ENCODE results near the gene ACOX1. TPM values are rescaled to one million over a fixed set of nuclear protein-coding genes. Genes with fewer than 3 reads are reported as not detected.

ACOX1 gene
- polyA plus RNA-seq, 1 of the 3 experiments (the other 2 are of a cell fraction) = 21.5 TPM

DNA sequence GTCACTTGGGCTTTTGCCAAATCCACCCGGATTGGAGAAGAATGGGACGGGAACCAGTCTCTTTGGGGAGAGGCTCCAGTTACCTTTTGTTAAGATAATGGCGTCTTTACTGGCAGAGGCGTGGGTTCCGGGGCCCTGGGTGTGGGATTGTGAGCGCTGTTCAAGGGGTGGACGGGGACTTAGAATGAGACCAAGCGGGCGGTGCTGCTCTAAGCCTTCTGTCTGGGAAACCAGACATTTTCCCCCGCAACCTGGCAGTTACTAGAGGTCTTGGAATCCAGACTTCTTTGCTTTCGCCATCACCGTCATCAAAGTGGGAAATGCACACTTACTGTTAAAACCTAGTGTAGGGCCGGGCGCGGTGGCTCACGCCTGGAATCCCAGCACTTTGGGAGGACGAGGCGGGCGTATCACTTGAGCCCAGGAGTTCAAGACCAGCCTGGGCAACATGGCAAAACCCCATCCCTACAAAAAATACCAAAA is 780 bp upstream of the ACOX1 start:
- Histone ChIP-seq H3K27ac (ENCODE audit: low read depth in 2 of 2, low read length in 1 of 2) (peak overlapping the region; percentile 96 to 98), H2AFZ (ENCODE audit: low read depth) (peak overlapping the region; percentile 92; the same call in 1 of the 2 replicates), H3K4me3 (ENCODE audit: low read depth in 2 of 2, low read length in 1 of 2) (peak overlapping the region; percentile 68 to 87), H3K9me3 (no peaks in the 10 kb centered on the region), H3K4me1 (ENCODE audit: control insufficient read depth in 1 of 2, insufficient read depth in 2 of 2, low read depth in 1 of 2, low read length in 1 of 2) (peaks cover 0 to 20% of the 10 kb centered on the region in 2 experiments; a peak in 3 of 4 replicates), H3F3A (replicated peaks; ENCODE audit: insufficient read depth) (peaks cover 44% of the 10 kb centered on the region), H3K27me3 (ENCODE audit: insufficient read depth) (no peaks in the 10 kb centered on the region), H3K9me2 (no peaks in the 10 kb centered on the region), H3K9ac (peak overlapping the region; percentile 93), H3K79me2 (ENCODE audit: insufficient read depth) (peaks cover 59% of the 10 kb centered on the region), H4K20me1 (ENCODE audit: insufficient read depth) (no peaks in the 10 kb centered on the region), H3K4me2 (peak overlapping the region; percentile 88), H3K36me3 (replicated peaks in 1 of 2; ENCODE audit: control insufficient read depth in 1 of 2, insufficient read depth in 2 of 2, low read length in 1 of 2) (peaks cover 2 to 16% of the 10 kb centered on the region in 2 experiments)
- no peak for DNase-seq
- WGBS (ENCODE audit: low lambda C conversion rate) = 7% methylated on average over 19 of the region's 19 CpGs
- TF ChIP-seq NFIC (IDR thresholded peaks at IDR 0.05; ENCODE audit: borderline replicate concordance) = no peak; the same call in 1 of the 2 replicates
- TF ChIP-seq, protein P1, sequence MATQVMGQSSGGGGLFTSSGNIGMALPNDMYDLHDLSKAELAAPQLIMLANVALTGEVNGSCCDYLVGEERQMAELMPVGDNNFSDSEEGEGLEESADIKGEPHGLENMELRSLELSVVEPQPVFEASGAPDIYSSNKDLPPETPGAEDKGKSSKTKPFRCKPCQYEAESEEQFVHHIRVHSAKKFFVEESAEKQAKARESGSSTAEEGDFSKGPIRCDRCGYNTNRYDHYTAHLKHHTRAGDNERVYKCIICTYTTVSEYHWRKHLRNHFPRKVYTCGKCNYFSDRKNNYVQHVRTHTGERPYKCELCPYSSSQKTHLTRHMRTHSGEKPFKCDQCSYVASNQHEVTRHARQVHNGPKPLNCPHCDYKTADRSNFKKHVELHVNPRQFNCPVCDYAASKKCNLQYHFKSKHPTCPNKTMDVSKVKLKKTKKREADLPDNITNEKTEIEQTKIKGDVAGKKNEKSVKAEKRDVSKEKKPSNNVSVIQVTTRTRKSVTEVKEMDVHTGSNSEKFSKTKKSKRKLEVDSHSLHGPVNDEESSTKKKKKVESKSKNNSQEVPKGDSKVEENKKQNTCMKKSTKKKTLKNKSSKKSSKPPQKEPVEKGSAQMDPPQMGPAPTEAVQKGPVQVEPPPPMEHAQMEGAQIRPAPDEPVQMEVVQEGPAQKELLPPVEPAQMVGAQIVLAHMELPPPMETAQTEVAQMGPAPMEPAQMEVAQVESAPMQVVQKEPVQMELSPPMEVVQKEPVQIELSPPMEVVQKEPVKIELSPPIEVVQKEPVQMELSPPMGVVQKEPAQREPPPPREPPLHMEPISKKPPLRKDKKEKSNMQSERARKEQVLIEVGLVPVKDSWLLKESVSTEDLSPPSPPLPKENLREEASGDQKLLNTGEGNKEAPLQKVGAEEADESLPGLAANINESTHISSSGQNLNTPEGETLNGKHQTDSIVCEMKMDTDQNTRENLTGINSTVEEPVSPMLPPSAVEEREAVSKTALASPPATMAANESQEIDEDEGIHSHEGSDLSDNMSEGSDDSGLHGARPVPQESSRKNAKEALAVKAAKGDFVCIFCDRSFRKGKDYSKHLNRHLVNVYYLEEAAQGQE (IDR thresholded peaks at IDR 0.05; ENCODE audit: low read depth, low read length) = no peak
- TF ChIP-seq, protein P2, sequence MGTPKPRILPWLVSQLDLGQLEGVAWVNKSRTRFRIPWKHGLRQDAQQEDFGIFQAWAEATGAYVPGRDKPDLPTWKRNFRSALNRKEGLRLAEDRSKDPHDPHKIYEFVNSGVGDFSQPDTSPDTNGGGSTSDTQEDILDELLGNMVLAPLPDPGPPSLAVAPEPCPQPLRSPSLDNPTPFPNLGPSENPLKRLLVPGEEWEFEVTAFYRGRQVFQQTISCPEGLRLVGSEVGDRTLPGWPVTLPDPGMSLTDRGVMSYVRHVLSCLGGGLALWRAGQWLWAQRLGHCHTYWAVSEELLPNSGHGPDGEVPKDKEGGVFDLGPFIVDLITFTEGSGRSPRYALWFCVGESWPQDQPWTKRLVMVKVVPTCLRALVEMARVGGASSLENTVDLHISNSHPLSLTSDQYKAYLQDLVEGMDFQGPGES (IDR thresholded peaks at IDR 0.05; ENCODE audit: low read depth, low read length) = no peak
- TF ChIP-seq TCF12 (IDR thresholded peaks at IDR 0.05) = no peak
- TF ChIP-seq MEF2A (IDR thresholded peaks at IDR 0.05; ENCODE audit: borderline replicate concordance, low read depth) = no peak
- TF ChIP-seq YY1 (IDR thresholded peaks at IDR 0.05; ENCODE audit: low read depth) = peak; percentile 67; the same call in 1 of the 2 replicates
- no peak for TF ChIP-seq GABPA (IDR thresholded peaks at IDR 0.05; ENCODE audit: low read depth)
- TF ChIP-seq RXRA (IDR thresholded peaks at IDR 0.05; ENCODE audit: borderline replicate concordance, low read depth) = no peak
- TF ChIP-seq JUND (IDR thresholded peaks at IDR 0.05) = no peak
- no peak for TF ChIP-seq FOSL2 (IDR thresholded peaks at IDR 0.05; ENCODE audit: borderline replicate concordance, low read depth)
- TF ChIP-seq NRF1 (IDR thresholded peaks at IDR 0.05; ENCODE audit: low read depth, low read length) = no peak
- TF ChIP-seq, protein P3, sequence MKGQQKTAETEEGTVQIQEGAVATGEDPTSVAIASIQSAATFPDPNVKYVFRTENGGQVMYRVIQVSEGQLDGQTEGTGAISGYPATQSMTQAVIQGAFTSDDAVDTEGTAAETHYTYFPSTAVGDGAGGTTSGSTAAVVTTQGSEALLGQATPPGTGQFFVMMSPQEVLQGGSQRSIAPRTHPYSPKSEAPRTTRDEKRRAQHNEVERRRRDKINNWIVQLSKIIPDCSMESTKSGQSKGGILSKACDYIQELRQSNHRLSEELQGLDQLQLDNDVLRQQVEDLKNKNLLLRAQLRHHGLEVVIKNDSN (IDR thresholded peaks at IDR 0.05; ENCODE audit: borderline replicate concordance, low read depth) = no peak
- TF ChIP-seq EP300 (IDR thresholded peaks at IDR 0.05; ENCODE audit: borderline replicate concordance in 1 of 2, low read depth in 1 of 2, low read length in 1 of 2) = no peak
- TF ChIP-seq MXI1 (IDR thresholded peaks at IDR 0.05; ENCODE audit: low read depth, low read length) = peak; percentile 63
- no peak for TF ChIP-seq FOXJ3 (CRISPR knock-in tag; IDR thresholded peaks at IDR 0.05)
- TF ChIP-seq RFX5 (IDR thresholded peaks at IDR 0.05; ENCODE audit: low read length) = no peak
- TF ChIP-seq RCOR1 (IDR thresholded peaks at IDR 0.05; ENCODE audit: low read length) = no peak
- 0 out of 2 replicates have a peak, but pooled peaks have one; percentile 3 for TF ChIP-seq TAF1 (IDR thresholded peaks at IDR 0.05; ENCODE audit: borderline replicate concordance, low read depth, low read length)
- no peak for TF ChIP-seq FOXM1 (IDR thresholded peaks at IDR 0.05; ENCODE audit: low read depth)
- TF ChIP-seq SMC3 (IDR thresholded peaks at IDR 0.05; ENCODE audit: low read depth, low read length) = no peak
- TF ChIP-seq, protein P4, sequence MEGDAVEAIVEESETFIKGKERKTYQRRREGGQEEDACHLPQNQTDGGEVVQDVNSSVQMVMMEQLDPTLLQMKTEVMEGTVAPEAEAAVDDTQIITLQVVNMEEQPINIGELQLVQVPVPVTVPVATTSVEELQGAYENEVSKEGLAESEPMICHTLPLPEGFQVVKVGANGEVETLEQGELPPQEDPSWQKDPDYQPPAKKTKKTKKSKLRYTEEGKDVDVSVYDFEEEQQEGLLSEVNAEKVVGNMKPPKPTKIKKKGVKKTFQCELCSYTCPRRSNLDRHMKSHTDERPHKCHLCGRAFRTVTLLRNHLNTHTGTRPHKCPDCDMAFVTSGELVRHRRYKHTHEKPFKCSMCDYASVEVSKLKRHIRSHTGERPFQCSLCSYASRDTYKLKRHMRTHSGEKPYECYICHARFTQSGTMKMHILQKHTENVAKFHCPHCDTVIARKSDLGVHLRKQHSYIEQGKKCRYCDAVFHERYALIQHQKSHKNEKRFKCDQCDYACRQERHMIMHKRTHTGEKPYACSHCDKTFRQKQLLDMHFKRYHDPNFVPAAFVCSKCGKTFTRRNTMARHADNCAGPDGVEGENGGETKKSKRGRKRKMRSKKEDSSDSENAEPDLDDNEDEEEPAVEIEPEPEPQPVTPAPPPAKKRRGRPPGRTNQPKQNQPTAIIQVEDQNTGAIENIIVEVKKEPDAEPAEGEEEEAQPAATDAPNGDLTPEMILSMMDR (IDR thresholded peaks at IDR 0.05) = no peak
- TF ChIP-seq, protein P5, sequence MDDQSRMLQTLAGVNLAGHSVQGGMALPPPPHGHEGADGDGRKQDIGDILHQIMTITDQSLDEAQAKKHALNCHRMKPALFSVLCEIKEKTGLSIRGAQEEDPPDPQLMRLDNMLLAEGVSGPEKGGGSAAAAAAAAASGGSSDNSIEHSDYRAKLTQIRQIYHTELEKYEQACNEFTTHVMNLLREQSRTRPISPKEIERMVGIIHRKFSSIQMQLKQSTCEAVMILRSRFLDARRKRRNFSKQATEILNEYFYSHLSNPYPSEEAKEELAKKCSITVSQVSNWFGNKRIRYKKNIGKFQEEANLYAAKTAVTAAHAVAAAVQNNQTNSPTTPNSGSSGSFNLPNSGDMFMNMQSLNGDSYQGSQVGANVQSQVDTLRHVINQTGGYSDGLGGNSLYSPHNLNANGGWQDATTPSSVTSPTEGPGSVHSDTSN (IDR thresholded peaks at IDR 0.05) = no peak
- TF ChIP-seq CHD2 (IDR thresholded peaks at IDR 0.05; ENCODE audit: low read length, partially characterized antibody) = no peak
- no peak for TF ChIP-seq GATA2 (CRISPR knock-in tag; IDR thresholded peaks at IDR 0.05)
- CTCF ChIA-PET = interaction anchor here (1.3 to 1.8 kb wide), 3 partner anchors 21 to 35 kb away, joined by 5 to 13 read pairs (median 6); partner anchors contain the start of gene CDK3
- POLR2A ChIA-PET = no interaction called here

Data from SK-N-SH (cell line).